IMR-90 (cell line): Measurements from ENCODE around the gene MBD3L4.

Experiments used
- CEBPB ChIP-seq: IDR thresholded peaks from 2 replicates; pipeline ENCODE4 v1.6.1; 2012; ENCODE audit warnings: low read depth, low read length, improper control_type of control experiment
- CTCF ChIP-seq: conservative IDR thresholded peaks from 2 replicates; pipeline ENCODE4 v1.5.1; 2012; ENCODE audit warnings: mild to moderate bottlenecking, low read depth, low read length, improper control_type of control experiment
- FOS ChIP-seq: fragments of 150-350 bp; IDR thresholded peaks from 2 replicates; pipeline ENCODE4 v1.6.1; 2016; ENCODE audit warnings: low read depth, low read length
- MAZ ChIP-seq: IDR thresholded peaks from 2 replicates; pipeline ENCODE4 v1.6.1; 2012; ENCODE audit warnings: low read depth, mild to moderate bottlenecking, low read length, improper control_type of control experiment, moderate library complexity, borderline replicate concordance
- MXI1 ChIP-seq: IDR thresholded peaks from 2 replicates; pipeline ENCODE4 v1.6.1; 2012; ENCODE audit warnings: low read depth, mild to moderate bottlenecking, low read length, moderate library complexity, borderline replicate concordance
- NFE2L2 ChIP-seq: fragments of 150-350 bp; IDR thresholded peaks from 2 replicates; pipeline ENCODE4 v1.6.1; 2016; ENCODE audit warnings: low read depth, mild to moderate bottlenecking, low read length
- POLR2A ChIP-seq: IDR thresholded peaks from 2 replicates; pipeline ENCODE4 v1.6.1; 2012; ENCODE audit warnings: mild to moderate bottlenecking, low read depth, low read length
- RAD21 ChIP-seq: IDR thresholded peaks from 2 replicates; pipeline ENCODE4 v1.6.1; 2012; ENCODE audit warnings: low read length, improper control_type of control experiment
- RCOR1 ChIP-seq: IDR thresholded peaks from 2 replicates; pipeline ENCODE4 v1.6.1; 2012; ENCODE audit warnings: mild to moderate bottlenecking, low read length, improper control_type of control experiment; ENCODE audit not compliant: insufficient replicate concordance
- RFX5 ChIP-seq: IDR thresholded peaks from 2 replicates; pipeline ENCODE4 v1.8.0; 2012; ENCODE audit warnings: low read depth, mild to moderate bottlenecking, low read length, moderate library complexity

DNA sequence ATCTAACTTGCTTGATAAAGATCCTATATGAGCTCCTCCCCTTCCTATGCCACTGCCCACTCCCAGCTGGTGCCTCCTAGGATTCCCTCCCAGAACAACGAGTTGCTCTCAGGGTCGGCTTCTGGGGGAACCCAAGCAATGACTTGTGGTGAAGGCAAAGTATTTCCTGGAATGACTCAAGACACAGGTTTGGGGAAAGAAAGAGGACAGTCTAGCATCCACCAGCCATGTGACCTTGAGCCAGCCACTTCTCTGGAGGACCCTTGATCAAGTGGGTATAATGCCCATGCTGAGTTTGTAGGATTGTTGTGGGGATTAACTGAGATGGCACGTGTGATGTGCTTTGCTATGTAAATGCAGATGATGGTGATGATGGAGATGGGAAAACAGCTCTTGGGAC, 51.7 kb downstream of the MBD3L4 start:
- no peak for TF ChIP-seq POLR2A
- TF ChIP-seq CTCF, result no peak
- TF ChIP-seq MXI1, result no peak
- no peak for TF ChIP-seq RFX5
- no peak for TF ChIP-seq CEBPB
- TF ChIP-seq RCOR1, result no peak
- TF ChIP-seq MAZ, result no peak
- TF ChIP-seq RAD21, result no peak
- TF ChIP-seq FOS, result no peak
- TF ChIP-seq NFE2L2, result no peak
